ENCODE measurements around the gene CPSF3.

- no peak for TF ChIP-seq CTCF (IDR thresholded peaks at IDR 0.05)
- TF ChIP-seq EZH2 (IDR thresholded peaks at IDR 0.05), result no peak
Measured at GRCh38 chr2:9494081-9494480, 70.6 kb downstream of the CPSF3 start.
